ENCODE results near the gene TXNRD2. TPM values are rescaled to one million over a fixed set of nuclear protein-coding genes. Genes with fewer than 3 reads are reported as not detected.

TXNRD2 gene
- total RNA-seq, 4 donors from 2014 or later, result 19.5 to 34.5 (median 25.6) TPM

DNA sequence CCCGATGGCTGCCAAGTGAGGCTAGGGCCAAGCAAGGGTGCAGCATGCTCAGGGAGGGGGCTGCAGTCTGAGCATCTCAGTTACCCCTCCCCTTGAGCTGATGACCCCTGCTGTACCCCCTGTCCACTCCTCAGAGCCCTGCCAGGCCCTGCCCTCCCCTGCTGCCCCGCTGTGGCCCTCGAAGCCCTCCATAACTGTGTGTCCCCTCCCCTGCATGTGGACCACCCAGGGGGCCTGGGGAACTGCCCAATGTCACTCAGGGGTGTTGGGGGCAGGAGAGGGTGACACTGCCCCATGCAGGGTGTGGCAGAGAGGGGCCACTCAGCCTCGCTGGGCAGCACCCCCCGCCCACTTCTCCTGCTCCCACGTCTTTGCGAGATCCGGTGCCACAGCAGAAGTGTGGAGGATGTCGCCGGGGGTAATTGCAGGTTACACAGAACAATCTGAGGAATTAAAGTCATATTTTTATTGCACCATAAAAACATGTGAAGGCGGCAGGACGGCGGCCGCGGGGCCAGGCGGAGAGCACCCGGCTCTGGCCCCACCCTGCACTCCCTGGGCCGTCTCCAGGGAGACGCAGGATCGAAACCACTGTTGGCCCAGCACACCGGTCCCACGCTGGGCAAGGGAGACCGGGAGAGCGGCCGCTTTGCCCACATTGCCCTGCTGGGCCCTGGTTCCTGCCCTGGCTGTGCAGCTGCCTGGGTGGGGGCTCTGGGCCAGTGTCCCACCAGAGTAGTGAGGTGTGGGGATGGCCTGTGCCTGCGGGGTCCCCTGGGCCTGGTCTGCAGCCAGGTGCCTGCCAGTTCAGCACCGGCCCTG is 68.3 kb downstream of the TXNRD2 start:
- no peaks in the 10 kb centered on the region for H3K27me3 ChIP-seq
- peak overlapping the region in 1 of 3 donors; percentile 44 for H3K27ac ChIP-seq
- TF ChIP-seq POLR2A (IDR thresholded peaks at IDR 0.05) (no peak), CTCF (IDR thresholded peaks at IDR 0.05) (no peak)
- 89 to 90% methylated on average over 18 to 25 of the region's 27 CpGs for WGBS, 2 donors
- H3K36me3 ChIP-seq, result no peaks in the 10 kb centered on the region
- DNase-seq, result peak; percentile 0 to 3
- peaks cover 25 to 27% of the 10 kb centered on the region in 2 donors for H3K4me1 ChIP-seq
- H3K4me3 ChIP-seq (replicated peaks in 1 of 3), result no peak overlapping the region
- intact Hi-C loops (cut with DNase I), result no loop called here
- H3K9me3 ChIP-seq, result no peaks in the 10 kb centered on the region

DNA sequence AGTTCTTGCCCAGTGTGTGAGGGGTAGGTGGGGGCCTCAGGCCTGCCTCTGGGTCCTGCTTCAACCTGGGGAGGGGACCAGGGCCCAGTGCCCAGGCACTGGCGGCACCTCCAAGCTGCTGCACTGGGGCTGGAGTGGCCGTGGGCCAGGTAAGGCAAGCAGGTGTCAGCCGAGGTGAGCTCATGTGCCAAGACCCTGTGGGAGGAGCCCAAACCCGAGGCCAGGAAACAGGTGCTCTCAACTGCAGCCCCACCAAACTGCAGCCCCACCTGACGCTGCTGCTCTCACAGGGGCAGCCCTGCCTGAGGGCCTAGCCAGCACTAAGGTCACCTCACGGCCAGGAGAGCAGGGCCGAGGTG is 68.9 kb downstream of the TXNRD2 start:
- Histone ChIP-seq H3K36me3 (no peaks in the 10 kb centered on the region), H3K27ac (no peak overlapping the region), H3K9me3 (no peaks in the 10 kb centered on the region), H3K4me3 (replicated peaks in 1 of 3) (no peak overlapping the region), H3K27me3 (no peaks in the 10 kb centered on the region), H3K4me1 (peaks cover 25 to 27% of the 10 kb centered on the region in 2 donors)
- TF ChIP-seq CTCF (IDR thresholded peaks at IDR 0.05) (no peak), POLR2A (IDR thresholded peaks at IDR 0.05) (no peak)
- DNase-seq, result peak; percentile 11 to 20
- intact Hi-C loops (cut with DNase I), result no loop called here
- WGBS, 2 donors, result 80% methylated on average over 2 of the region's 7 CpGs; no CpG with 5 or more reads in 1 of the 2 donors

GRCh38 chr22:19871845-19872778 is 69.5 kb downstream of the TXNRD2 start:
- no peak overlapping the region for H3K4me3 ChIP-seq (replicated peaks in 1 of 3)
- no peaks in the 10 kb centered on the region for H3K27me3 ChIP-seq
- peaks cover 25 to 27% of the 10 kb centered on the region in 2 donors for H3K4me1 ChIP-seq
- no peaks in the 10 kb centered on the region for H3K9me3 ChIP-seq
- peak; percentile 1 for DNase-seq
- TF ChIP-seq POLR2A (IDR thresholded peaks at IDR 0.05) (no peak), CTCF (IDR thresholded peaks at IDR 0.05) (no peak)
- intact Hi-C loops (cut with DNase I), result no loop called here
- H3K36me3 ChIP-seq, result no peaks in the 10 kb centered on the region
- no peak overlapping the region for H3K27ac ChIP-seq
- WGBS, 2 donors, result 94 to 100% methylated on average over 4 to 11 of the region's 16 CpGs

- no peak overlapping the region for H3K27ac ChIP-seq
- H3K9me3 ChIP-seq, result no peaks in the 10 kb centered on the region
- 85 to 86% methylated on average over 4 to 18 of the region's 19 CpGs for WGBS, 2 donors
- H3K27me3 ChIP-seq, result no peaks in the 10 kb centered on the region
- H3K4me3 ChIP-seq (replicated peaks in 1 of 3), result no peak overlapping the region
- intact Hi-C loops (cut with DNase I), result no loop called here
- H3K36me3 ChIP-seq, result no peaks in the 10 kb centered on the region
- H3K4me1 ChIP-seq, result peaks cover 24 to 25% of the 10 kb centered on the region in 2 donors
- peak; percentile 0 for DNase-seq
- TF ChIP-seq CTCF (IDR thresholded peaks at IDR 0.05) (no peak), POLR2A (IDR thresholded peaks at IDR 0.05) (no peak)
Measured at GRCh38 chr22:19871023-19871844, 70.4 kb downstream of the TXNRD2 start.

All from thyroid gland (tissue), 4 donors.